Panc1 (cell line): ENCODE data around the gene TRIM8.

ENCODE experiments used
- POLR2AphosphoS5 ChIP-seq: IDR thresholded peaks from 2 replicates; pipeline ENCODE4 v1.6.1; 2012; ENCODE audit warnings: mild to moderate bottlenecking, low read depth, low read length, moderate library complexity
- TF ChIP-seq, protein P1 (sequence below): fragments of 450-650 bp; IDR thresholded peaks from 2 replicates; pipeline ENCODE4 v1.5.1; 2017; ENCODE audit warnings: mild to moderate bottlenecking
- TF ChIP-seq, protein P2 (sequence below), 2 experiments: IDR thresholded peaks; 2 replicates each; pipeline ENCODE4 v1.6.1; 2011 to 2012; ENCODE audit warnings: low read depth in 2 of 2, control low read depth in 1 of 2, low read length in 1 of 2, mild to moderate bottlenecking in 1 of 2, moderate library complexity in 1 of 2; ENCODE audit not compliant: insufficient read depth in 1 of 2

DNA sequence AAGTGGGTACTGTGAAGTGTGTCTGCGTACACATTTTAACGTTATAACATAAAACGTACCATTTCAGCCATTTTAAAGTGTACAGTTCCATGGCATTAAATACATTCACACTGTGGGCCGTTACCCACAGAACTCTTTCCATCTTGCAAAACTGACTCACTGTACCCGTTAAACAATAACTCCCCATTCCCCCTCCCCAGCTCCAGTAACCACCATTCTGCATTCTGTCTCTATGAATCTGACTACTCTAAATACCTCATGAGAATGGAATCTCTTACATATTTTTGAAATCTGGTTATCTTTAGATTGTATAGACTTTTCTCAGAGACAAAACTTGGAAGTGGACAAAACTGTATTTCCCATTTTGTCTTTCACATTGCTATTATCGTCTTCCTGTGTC is 60.6 kb downstream of the TRIM8 start:
- TF ChIP-seq, protein P1, sequence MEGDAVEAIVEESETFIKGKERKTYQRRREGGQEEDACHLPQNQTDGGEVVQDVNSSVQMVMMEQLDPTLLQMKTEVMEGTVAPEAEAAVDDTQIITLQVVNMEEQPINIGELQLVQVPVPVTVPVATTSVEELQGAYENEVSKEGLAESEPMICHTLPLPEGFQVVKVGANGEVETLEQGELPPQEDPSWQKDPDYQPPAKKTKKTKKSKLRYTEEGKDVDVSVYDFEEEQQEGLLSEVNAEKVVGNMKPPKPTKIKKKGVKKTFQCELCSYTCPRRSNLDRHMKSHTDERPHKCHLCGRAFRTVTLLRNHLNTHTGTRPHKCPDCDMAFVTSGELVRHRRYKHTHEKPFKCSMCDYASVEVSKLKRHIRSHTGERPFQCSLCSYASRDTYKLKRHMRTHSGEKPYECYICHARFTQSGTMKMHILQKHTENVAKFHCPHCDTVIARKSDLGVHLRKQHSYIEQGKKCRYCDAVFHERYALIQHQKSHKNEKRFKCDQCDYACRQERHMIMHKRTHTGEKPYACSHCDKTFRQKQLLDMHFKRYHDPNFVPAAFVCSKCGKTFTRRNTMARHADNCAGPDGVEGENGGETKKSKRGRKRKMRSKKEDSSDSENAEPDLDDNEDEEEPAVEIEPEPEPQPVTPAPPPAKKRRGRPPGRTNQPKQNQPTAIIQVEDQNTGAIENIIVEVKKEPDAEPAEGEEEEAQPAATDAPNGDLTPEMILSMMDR = no peak
- TF ChIP-seq, protein P2, sequence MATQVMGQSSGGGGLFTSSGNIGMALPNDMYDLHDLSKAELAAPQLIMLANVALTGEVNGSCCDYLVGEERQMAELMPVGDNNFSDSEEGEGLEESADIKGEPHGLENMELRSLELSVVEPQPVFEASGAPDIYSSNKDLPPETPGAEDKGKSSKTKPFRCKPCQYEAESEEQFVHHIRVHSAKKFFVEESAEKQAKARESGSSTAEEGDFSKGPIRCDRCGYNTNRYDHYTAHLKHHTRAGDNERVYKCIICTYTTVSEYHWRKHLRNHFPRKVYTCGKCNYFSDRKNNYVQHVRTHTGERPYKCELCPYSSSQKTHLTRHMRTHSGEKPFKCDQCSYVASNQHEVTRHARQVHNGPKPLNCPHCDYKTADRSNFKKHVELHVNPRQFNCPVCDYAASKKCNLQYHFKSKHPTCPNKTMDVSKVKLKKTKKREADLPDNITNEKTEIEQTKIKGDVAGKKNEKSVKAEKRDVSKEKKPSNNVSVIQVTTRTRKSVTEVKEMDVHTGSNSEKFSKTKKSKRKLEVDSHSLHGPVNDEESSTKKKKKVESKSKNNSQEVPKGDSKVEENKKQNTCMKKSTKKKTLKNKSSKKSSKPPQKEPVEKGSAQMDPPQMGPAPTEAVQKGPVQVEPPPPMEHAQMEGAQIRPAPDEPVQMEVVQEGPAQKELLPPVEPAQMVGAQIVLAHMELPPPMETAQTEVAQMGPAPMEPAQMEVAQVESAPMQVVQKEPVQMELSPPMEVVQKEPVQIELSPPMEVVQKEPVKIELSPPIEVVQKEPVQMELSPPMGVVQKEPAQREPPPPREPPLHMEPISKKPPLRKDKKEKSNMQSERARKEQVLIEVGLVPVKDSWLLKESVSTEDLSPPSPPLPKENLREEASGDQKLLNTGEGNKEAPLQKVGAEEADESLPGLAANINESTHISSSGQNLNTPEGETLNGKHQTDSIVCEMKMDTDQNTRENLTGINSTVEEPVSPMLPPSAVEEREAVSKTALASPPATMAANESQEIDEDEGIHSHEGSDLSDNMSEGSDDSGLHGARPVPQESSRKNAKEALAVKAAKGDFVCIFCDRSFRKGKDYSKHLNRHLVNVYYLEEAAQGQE (IDR thresholded peaks at IDR 0.05; ENCODE audit: insufficient read depth in 1 of 2, low read depth in 2 of 2, low read length in 1 of 2) = no peak
- TF ChIP-seq POLR2AphosphoS5 = no peak
